IPS-NIHi7 (cell line): ENCODE results near the gene PRKCZ.

Source experiments
- DNase-seq: peaks from one replicate; pipeline ENCODE4 v3.0.0; 2012; ENCODE audit warnings: mixed read lengths; ENCODE audit errors: extremely low spot score

The PRKCZ gene

DNA sequence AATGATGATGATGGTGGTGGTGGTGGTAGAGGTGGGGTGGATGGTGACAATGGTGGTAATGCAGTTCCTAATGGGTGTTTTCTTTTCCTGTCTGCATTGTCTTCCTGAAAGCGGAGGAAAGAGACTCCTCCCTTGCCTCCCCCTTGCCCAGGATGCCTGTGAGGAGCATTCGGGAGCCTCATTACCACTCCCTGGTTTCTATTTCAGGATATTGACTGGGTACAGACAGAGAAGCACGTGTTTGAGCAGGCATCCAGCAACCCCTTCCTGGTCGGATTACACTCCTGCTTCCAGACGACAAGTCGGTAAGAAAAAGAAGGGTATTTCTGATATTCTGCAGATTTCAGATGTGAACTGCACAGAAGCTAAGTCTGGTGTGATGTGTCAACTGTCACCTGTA, 105.6 kb downstream of the PRKCZ start:
- DNase-seq, result no peak

DNA sequence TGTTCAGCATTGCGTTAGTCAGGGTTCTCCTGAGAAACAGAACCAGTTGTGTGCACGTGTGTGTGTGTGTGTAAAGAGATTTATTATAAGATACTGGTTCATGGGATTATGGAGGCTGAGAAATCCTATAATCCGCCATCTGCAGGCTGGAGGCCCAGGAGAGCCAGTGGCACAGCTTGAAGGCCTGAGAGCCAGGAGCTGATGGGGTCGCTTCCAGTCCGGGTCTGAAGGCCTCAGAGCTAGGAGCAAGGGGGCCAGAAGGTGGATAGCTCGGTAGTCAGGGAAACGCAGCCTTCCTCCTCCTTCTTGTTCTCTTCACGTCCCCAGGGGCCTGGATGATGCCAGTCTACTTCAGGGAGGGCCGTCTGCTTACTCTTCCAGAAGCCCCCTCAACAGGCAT, 106.7 kb downstream of the PRKCZ start:
- DNase-seq, result no peak

DNA sequence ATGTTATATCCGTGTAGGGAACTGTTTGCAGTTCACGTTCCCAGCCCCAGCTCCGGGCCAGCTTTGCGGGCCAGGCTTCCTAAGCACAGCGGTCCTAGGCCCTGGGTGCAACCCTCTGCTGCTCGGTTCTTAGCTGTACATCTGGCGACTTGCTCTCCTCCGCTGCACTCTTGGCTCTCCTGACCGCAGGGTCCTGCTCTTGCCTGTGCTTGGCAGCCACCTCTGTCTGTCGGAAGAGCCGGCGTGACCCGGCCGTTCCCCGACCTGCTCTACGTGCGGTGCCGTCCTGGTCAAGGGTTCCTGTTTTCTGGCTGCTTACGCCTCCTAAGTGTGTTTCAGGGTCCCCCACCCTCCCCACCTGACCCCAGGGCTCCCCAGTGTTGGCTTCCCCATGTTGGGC, 107.6 kb downstream of the PRKCZ start:
- DNase-seq, result no peak

DNA sequence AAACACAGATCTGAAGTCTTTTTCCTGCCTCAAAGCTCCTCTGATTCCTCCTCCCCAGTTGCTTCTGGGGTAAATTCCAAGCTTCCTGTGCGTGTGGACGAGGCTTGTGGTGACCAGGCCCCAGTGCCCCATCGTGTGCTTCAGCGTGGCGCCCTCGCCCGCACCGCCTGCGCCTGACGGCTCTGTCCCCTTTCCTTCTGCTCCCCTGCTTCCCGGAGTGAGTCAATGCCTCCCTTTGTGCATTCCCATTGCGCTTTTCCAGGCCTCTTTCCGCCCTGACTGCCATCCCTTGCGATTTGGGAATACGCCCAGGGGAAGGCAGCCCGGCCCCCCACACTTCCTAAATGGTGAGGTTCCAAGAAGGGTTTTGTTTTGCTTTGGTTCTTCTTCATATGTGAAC, 108.1 kb downstream of the PRKCZ start:
- no peak for DNase-seq

DNA sequence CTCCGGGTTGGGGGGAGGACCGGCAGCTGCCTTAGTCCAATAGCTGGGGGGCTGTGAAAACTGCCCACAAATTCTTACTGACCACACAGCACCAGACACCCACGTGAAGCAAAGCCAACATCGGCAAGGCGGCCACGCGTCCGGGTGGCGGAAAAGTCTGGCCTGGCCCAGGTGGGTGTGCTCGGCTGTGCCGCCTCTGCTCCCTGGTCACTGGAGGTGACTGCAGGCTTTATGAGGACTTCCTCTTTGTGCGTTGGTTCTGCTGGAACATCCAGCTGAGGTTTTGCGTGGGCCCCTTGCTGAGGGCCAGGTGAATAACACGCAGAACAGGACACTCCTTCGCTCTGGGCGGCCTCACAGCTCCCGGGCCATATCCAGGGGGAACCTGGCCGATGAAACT, 108.9 kb downstream of the PRKCZ start:
- no peak for DNase-seq

DNA sequence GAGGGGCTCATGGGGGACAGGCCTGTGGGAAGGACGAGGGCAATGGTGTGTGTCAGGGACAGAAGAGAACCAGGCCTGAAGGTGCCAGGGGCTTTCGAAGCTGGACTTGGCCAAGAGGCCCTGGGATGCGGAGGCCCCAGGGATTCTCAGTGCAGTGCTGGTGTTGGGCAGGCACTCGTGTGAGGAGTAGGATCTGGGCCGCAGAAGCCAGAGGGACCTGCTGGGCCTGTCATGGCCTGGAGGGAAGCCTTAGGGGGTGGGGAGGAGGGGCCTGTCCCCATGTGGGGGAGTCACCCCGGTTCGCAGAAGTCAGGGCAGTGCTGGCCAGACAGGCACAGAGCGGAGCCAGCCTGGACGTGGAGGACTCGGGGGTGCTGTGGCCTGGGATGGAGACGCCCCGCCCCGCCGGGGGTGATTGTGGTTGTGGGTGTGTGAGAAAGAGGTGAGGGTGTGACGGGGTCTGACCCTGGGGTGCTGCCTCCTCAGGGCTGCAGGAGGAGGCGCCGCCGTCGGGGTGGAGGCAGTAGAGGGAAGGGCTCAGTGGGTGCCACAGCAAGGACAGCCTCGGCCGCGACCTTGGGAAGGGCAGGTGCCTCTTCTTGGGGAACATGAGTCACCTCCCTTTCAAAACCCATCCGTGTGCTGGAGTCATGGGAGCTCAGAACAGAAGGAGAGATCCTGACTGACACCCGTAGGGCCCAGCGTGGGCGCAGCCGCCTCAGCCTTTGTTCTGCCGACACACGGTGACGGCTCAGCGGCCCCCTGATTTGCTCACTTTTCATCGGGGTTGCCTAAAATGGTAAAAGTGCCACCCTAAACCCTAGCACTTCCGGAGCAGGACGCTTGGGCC, 110.5 kb downstream of the PRKCZ start:
- no peak for DNase-seq

DNA sequence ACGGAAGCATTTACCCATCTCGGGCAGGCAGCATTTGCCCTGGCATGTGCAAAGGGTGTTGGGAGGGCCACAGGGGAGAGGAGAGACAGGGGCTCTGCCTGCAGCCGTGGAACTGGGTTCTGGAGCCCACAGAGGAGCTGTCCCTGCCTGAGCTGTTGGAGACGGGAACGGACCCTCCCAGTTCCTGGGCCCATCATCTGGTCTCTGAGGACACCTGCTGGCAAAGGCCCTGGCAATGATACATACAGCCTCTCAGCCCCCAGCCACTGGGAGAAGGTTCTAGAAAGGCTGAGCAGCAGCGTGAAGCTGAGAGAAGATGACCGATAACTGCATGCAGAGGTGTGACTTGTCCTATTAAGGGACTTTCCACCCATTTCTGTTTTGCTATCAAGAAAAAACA, 113.0 kb downstream of the PRKCZ start:
- peak; percentile 40 for DNase-seq

DNA sequence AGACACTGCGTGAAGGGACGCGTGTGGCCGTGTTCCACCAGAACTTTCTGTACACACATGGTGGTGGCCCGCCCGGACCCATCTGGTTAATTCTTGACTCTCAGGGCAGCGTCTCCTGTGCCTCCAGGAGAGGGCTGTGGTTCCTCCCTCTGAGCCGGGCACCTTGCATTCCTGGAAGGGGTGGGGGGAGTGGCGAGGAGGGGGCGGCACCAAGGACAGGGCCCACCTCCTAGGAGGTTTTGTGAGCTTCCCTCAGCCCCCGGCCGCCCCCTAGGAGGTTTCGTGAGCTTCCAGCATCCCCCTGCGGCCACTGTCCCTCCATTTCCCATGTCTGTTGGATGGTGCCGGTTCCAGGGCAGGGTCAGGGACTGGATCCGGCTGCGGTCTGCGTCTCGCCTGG, 115.4 kb downstream of the PRKCZ start:
- DNase-seq, result peak; percentile 82

DNA sequence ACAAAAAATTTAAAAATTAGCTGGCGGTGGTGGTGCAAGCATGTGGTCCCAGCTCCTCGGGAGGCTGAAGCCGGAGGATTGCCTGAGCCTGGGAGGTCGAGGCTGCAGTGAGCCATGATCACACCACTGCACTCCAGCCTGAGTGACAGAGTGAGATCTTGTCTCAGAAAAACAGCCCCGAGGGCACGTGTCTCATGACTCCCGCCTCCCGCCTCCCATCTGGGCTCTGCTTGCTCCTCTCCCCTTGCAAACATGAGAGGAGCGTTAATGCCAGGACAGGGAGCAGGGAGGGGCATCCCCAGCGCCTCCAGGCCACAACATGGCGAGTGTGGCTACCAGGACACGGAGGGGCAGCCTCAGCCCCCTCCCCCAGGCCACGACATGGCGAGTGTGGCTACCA, 116.0 kb downstream of the PRKCZ start:
- no peak for DNase-seq

DNA sequence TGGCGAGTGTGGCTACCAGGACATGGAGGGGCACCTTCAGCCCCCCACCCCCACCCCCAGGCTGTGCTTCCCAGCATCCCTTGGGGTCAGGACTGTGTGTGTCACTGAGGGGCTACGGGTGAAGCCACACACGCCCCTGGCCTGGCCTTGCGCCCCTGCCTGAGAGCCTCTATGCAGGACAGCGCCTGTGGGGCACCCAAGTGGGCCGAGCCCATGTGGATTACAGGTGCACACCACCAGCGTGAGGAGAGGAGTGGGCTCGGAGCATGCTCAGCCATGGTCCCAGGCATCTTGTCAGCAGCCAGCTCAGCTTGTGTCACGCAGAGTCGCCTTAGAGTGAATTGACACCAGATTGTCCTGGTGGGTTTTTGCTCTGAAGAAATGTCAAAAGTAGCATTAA, 116.5 kb downstream of the PRKCZ start:
- DNase-seq, result no peak

DNA sequence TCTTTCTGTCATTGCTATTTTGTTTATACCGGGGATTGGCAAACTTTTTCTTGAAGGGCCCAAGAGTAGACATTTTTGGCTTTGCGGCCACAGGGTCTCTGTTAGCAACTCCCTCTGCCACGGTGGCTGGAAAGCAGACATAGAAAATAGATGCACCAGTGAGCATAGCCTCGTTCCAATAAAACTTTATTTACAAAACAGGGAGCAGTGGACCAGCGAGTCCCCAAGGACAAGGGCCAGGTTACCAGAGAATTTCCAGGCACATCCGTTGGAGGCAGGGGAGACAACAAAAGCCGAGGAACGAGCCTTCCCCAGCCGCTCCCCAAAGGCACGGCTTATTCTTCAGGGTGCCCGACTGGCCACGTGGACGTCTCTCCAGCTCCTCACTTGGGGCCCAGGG, 117.9 kb downstream of the PRKCZ start:
- no peak for DNase-seq

DNA sequence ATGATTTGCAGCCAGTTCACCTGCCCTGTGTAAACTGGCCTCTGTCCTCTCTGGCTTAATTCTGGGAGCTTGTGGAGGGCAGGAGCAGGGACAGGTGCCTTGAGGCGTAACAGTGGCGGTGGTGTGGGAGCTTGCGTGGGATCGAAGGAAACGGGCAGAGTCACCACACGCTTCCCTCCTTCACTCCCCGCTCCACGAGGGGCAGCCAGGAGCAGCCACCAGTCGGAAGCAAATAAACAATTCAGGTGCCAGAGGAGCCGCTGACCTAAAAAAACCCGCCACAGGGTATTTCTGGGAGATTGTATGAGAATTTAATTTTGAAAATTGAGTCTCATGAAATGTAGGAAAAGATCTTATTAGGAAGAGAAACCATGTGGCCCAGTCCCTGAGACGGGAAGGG, 118.3 kb downstream of the PRKCZ start:
- no peak for DNase-seq

DNA sequence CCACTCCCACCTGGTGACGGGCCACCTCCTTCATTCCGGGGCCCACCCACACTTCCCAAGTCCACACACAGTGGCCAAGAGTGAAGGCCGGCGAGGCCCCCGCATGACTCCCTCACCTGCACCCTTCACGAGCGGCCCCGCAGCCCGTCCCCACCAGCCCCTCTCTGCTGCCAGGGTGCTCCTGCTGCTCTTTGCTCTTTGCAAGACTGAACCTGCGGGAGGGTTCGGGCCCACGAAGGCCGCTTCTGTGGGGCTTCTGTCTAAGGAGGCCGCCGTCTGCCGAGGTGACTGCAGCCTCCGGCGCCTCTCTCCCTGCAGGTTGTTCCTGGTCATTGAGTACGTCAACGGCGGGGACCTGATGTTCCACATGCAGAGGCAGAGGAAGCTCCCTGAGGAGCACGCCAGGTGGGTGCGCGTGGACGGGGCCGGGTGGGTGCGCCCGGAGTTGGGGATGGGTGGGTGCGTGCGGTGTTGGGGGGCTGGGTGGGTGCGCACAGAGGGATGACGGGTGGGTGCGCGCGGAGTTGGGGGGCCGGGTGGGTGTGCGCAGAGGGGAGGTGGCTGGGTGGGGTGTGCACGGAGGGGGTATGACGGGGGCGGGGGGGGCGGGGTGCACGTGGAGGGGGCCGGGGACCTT, 119.1 kb downstream of the PRKCZ start:
- DNase-seq, result no peak

DNA sequence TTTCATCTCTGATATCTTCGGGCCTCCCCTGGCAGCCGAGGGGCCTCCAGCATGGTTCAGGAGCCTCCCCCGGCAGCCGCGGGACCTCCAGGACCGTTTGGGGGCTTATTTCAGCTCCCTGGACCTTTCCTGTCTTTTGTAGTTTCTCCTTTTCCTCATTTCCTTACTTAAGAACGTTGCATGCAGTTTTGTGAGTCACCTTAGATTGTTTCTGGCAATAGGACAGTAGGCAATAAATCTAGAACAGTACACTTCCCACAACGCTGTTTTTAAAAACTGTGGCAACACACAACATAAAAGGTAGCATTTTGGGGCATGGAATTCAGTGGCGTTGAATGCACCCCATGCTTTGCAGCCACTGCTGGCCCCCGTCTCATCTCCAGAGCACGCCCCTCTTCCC, 120.0 kb downstream of the PRKCZ start:
- DNase-seq, result no peak

DNA sequence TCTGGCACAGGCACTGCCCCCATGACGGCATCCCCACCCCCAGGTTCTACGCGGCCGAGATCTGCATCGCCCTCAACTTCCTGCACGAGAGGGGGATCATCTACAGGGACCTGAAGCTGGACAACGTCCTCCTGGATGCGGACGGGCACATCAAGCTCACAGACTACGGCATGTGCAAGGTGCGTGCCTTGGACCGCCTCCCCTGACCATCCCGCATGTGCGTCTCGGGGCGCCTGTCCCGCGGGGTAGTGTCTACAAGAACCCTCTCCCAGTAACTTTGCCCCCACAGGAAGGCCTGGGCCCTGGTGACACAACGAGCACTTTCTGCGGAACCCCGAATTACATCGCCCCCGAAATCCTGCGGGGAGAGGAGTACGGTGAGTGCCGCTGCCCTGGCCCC, 121.8 kb downstream of the PRKCZ start:
- no peak for DNase-seq

DNA sequence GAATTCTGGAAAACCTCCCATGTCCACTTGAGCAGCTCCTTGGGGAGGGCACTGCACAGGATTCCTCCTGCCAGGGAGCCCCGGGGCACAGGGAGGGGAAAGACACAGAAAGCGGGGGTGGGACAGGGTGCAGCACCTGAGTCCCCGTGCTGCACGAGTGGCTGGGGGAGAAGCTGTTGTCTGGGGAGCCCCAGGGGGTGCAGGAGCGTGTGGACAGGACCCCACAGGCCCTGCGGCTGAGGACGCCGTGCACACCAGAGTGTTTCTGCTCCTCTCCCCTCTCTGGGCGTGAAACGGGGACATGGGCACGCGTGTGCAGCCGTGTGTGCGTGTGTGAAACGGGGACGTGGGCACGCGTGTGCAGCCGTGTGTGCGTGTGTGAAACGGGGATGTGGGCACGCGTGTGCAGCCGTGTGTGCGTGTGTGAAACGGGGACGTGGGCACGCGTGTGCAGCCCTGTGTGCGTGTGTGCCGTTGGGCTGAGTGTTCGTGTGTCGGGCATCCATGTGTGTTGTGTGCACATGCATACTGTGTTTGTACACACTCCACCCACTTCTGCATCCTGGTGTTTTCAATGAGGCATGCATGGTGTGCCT, 122.4 kb downstream of the PRKCZ start:
- DNase-seq, result no peak

DNA sequence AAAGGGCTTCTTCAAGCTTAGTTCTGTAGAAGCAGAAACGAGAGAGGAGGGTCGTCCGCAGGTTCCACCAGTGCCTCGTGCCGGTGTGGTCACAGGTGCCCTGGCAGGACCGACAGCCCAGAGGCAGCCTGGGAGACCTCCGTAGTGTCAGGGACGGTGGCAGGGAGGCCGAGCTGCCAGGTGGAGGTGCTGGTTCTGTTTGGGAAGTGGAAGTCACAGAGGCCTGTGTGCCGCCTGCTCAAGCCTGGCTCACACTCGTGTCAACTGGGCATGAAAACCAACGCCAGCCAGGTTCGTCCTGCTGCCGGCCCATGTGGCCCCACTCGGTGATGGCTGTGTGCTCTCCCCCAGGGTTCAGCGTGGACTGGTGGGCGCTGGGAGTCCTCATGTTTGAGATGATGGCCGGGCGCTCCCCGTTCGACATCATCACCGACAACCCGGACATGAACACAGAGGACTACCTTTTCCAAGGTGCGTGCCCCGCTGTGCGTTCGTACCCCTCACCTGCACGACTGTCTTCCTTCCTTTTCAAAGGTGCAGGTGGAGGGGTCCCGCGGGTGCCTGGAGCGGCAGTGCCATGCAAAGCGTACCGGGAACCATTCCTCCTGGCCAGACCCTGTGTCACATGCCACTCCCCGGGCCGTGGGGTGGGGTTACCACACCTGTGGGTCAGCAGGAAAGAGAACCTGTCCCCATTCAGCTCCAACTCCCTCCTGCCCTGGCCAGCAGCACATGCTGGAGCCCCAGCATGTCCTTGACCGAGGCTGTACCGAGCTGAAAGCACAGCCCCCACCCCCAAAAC, 123.5 kb downstream of the PRKCZ start:
- no peak for DNase-seq

DNA sequence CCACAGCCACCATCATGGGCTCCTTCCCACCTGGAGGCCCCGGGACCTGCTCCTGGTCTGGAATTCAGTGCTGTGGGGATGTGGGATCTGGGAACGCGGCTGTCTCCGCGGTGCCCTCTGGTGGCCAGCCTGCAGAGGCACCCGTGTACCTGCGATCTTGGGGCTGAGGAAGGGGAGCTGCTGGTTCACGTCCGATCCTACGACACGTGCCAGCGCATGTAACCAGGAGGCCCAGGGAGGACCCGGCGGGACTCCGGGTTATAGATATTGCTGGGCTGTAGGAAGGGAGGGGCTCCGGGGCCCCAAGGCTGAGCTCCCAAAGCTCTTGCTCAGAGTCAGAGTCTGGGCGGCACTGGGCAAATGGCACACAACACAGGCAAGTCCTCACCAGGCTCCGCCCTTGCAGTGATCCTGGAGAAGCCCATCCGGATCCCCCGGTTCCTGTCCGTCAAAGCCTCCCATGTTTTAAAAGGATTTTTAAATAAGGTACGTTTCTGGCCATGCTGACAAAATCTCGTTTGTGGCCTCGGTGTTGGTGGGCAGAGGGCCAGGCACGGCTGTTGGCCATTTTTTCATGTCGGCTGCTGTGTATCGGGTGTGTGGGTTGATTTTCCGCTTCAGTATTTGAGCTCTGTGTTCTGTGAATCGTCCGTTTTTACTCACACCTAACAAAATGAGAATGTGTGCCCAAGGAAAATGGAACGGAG, 124.3 kb downstream of the PRKCZ start:
- DNase-seq, result peak; percentile 97

DNA sequence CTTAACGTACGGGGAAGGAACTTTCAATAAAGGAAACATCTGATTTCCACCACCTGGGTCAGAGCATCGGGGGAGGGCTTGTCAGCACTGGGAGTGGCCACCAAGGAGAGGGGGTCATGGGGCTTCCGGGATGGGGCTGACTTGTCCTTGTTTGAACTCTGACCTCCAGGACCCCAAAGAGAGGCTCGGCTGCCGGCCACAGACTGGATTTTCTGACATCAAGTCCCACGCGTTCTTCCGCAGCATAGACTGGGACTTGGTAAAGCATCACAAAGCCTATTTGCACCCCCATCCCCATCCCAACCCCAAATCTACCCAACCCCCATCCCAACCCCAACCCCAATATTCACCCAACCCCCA, 124.8 kb downstream of the PRKCZ start:
- DNase-seq, result no peak

DNA sequence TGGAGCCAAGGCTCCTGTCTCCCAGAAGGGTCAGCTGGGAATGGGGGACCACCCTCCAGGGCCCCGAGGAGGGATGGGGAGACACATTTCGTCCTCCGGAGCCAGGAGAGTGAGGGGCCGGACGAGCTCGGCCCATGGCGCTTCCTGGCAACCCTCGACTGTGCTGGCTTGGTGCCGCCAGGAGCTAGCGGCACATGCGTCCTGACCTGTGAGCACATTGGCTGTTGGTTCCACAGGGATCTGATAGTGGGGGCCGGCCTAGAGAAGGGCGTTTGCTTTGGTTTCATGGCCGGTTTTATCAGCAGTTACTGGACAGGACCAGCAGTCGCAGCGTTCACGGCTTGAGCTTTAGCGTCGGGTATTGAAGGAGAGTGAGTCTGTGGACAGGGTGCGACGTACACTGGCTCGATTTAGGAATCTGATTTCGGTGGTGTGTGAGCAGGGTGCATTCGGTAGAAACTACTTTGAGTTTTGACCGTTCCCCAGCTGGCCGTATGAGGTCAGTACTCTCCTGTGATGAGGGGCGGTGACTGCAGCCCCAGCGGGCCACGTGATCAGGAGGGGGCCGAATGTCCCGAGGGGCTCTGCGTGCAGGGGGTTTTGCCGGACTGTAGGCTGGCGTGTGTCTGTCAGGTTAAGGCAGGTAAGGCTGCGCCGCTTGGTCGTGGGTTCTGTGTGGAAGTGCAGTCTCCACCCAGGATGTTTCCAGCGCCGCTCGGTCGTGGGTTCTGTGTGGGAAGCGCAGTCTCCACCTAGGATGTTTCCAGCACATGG, 125.7 kb downstream of the PRKCZ start:
- DNase-seq, result no peak

DNA sequence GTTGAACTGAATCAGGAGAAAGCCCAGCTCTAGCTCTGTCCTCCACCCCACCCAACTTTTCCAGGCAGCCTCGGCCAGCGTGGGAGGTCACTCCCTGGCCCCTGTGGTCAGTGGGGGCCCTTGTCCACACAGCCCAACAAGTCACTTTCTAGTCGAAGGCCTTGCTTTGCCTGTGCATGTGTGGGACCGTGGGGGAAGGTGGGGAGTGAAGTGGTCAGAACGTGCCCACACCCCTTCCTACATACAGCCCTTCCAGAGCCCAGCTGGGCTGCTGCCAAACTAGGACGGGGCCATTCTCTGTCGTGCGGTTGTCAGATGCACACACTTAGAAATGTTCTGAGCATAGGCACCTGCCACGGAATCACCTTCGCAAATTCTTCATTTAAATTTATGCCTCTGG, 126.4 kb downstream of the PRKCZ start:
- DNase-seq, result no peak
